Dermis microvascular lymphatic vessel endothelial cell (primary cell): ENCODE data around the gene SFXN3. TPM values are rescaled to one million over a fixed set of nuclear protein-coding genes. Genes with fewer than 3 reads are reported as not detected.

ENCODE experiments used
- DNase-seq, 2 donors: peaks; one replicate each; pipeline versions ENCODE4 v3.0.0 to v3.0.0-alpha.2; 2010; ENCODE audit warnings: low read depth in 2 of 2
- total RNA-seq: library from RNA; depleted of rRNA; stranded (reverse); fragments of >200 nt; gene quantifications from 2 replicates; pipeline ENCODE4 v1.2.1, GENCODE V29; 2014

The SFXN3 gene
- total RNA-seq, 1 donor from 2014 or later = 51.2 TPM

GRCh38 chr10:101072923-101073322, 41.9 kb downstream of the SFXN3 start:
- no peak for DNase-seq

- DNase-seq = no peak
These were observed 42.6 kb downstream of the SFXN3 start for GRCh38 chr10:101073631-101074030.

GRCh38 chr10:101075775-101076174, 44.7 kb downstream of the SFXN3 start:
- no peak for DNase-seq

- DNase-seq = no peak
These were observed 45.6 kb downstream of the SFXN3 start for GRCh38 chr10:101076630-101077029.

GRCh38 chr10:101079874-101080273, 48.8 kb downstream of the SFXN3 start:
- no peak for DNase-seq

GRCh38 chr10:101080933-101081931, 50.2 kb downstream of the SFXN3 start:
- DNase-seq = peak in 1 of 2 donors; percentile 25

- DNase-seq = no peak
These were observed 54.8 kb downstream of the SFXN3 start for GRCh38 chr10:101085846-101086245.

- DNase-seq = no peak
These were observed 56.3 kb downstream of the SFXN3 start for GRCh38 chr10:101087376-101087775.

GRCh38 chr10:101087965-101088364, 56.9 kb downstream of the SFXN3 start:
- DNase-seq = no peak

- no peak for DNase-seq
These were observed 58.7 kb downstream of the SFXN3 start for GRCh38 chr10:101089520-101090299.

- no peak for DNase-seq
These were observed 59.6 kb downstream of the SFXN3 start for GRCh38 chr10:101090597-101090996.

Other genes with a start within 250 kb of the SFXN3 start
- 17.1 and 22.8 TPM in 2 replicates for gene SLF2, start 118.3 kb upstream of the SFXN3 start, total RNA-seq
- 0.77 and 1.5 TPM in 2 replicates for gene SEMA4G, start 61.7 kb upstream of the SFXN3 start, total RNA-seq
- gene MRPL43, start 43.7 kb upstream of the SFXN3 start, total RNA-seq = 51.2 and 58.7 TPM in 2 replicates
- gene TWNK, start 43.7 kb upstream of the SFXN3 start, total RNA-seq = 5.3 and 7.0 TPM in 2 replicates
- 33.9 and 41.5 TPM in 2 replicates for gene LZTS2, start 31.4 kb upstream of the SFXN3 start, total RNA-seq
- 0.25 and 0.51 TPM in 2 replicates for gene PDZD7, start 105 bp upstream of the SFXN3 start, total RNA-seq
- gene KAZALD1, start 30.8 kb downstream of the SFXN3 start, total RNA-seq = 0.38 and 0.39 TPM in 2 replicates
- gene TLX1, start 100.1 kb downstream of the SFXN3 start, total RNA-seq = not detected in 2 replicates
- gene LBX1, start 198.2 kb downstream of the SFXN3 start, total RNA-seq = not detected in 2 replicates